Activated CD4-positive, alpha-beta T cell treated with anti-CD3 and anti-CD28 coated beads for 4 hours (primary cell): Measurements from ENCODE around the gene CHMP4A.
A peak's percentile ranks its signal among the peaks of the same experiment; 100 is the strongest.
"Not testable (repeated sequence)": the region's sequence is repeated elsewhere in the genome, so short reads cannot be mapped to it uniquely, and the experiment has no call there.

ENCODE experiments used
- DNase-seq, 2 donors: peaks; one replicate each; pipeline ENCODE4 v3.0.0-alpha.2; 2020

CHMP4A gene

DNA sequence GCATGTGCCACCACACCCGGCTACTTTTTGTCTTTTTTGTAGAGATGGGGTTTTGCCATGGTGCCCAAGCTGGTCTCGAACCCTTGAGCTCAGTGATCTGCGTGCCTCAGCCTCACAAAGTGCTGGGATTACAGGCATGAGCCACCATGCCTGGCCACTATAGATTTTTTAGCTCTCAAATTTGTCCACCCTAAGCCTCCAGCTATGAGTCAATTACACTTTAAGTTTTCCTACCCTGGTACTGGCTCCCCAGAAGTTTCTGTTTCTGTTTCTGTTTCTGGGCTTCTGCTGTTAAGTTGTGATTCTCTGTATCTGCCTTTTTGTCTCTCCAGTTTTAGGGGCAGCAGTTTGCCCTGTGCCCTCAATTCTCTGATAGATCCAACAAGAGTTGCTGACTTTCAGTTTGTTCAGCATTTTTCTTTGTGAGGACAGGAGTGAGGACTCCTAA lies 33.5 kb upstream of the CHMP4A start:
- DNase-seq = peak in 1 of 2 donors; percentile 16

DNA sequence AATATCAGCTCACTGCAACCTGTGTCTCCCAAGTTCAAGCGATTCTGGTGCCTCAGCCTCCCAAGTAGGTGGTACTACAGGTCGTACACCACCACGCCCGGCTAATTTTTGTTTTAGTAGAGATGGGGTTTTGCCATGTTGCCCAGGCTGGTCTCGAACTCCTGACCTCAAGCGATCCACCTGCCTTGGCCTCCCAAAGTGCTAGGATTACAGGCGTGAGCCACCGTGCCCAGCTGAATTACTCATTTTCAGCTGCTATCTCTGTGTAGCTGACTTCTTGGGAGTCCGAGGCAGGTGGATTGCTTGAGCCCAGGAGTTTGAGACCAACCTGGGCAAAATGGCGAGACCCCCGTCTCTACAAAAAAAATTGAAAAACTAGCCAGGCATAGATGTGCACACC lies 32.1 kb upstream of the CHMP4A start:
- DNase-seq = not testable (repeated sequence)

DNA sequence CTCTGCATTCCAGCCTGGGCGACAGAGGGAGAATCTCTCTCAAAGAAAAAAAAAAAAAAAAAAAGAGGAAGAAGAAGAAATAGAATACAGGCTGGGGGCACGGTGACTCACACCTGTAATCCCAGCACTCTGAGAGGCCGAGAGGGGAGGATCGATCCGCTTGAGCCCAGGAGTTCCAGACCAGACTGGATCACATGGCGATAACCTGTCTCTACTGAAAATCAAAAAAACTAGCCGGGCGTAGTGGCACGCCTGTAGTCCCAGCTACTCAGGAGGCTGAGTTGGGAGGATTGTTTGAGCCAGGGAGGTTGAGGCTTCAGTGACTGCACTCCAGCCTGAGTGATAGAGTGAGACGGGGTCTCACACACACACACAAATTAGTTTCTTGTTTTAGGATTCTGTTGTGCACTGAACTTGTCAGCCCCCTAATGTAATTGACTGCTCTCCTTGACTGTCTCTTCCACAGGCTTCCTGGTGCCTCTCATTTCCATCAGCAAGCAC lies 30.1 kb upstream of the CHMP4A start:
- DNase-seq = peak in 1 of 2 donors; percentile 17

DNA sequence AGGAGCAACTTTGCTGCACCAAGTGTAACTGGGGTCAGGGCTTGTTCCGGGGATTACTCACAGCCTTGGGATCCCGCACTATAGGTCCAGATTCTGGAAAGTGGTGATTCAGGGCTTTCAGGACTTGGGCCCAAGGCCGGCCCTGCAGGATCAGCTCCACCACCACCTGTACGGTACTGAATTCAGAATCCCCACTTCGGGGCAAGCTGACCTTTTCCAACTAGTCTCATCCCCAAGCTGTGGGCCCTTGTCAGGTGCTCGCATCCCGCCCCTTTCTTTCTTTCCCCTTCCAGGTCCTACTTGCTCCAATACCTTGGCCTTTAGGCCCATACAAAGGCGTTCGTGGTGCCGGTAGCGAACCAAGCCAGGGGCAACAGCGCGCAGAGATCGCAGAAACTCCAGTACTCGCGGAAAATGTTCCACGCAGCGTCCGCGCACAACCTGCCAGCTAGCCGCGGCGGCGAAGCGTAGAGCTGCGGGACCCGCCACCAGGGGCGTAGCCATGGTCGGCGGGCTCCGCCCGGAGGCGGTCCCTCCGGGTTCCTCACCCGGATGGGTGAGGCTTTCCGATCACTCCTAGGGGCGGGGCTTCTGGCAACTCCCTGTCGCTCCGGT lies 28.6 kb upstream of the CHMP4A start:
- peak; percentile 94 to 97 for DNase-seq

DNA sequence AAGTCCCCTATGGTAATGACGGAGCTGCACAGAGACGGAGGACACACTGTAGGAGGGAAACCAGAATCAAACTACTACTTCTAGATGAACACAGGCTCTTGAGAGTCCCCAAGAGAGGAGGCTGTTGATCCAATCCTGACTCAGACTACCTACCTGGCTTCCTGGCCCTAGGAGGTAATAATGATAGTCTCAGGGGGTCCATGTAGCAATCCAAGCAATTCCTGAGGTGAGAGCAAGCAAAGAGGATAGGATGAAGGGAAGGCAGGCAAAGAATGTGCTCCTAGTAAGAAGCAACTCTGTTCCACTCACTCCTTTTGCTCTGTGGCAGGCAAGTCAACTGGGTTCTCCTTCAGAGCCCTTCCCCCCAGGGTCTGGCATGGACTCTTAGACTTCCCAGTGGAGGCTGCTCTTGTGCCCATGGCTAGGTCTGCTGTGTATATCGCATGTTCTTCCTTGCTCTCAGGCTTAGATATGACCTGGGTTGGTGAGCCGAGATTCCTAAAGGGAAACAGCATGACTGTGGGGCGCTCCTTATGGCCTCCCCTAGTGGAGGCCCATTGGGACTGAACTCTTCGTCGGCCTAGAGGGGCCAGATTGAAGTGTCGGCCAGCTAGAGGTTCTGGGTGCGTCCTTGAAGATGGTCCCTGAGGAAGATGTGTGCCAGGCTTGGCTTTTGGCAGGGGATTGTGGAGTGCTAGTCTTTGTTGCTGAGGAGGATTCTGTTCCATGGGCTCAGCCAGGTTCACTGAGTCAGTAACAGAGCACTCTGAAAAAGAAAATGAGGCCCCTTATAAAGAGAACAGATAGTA lies 27.0 kb upstream of the CHMP4A start:
- no peak for DNase-seq

DNA sequence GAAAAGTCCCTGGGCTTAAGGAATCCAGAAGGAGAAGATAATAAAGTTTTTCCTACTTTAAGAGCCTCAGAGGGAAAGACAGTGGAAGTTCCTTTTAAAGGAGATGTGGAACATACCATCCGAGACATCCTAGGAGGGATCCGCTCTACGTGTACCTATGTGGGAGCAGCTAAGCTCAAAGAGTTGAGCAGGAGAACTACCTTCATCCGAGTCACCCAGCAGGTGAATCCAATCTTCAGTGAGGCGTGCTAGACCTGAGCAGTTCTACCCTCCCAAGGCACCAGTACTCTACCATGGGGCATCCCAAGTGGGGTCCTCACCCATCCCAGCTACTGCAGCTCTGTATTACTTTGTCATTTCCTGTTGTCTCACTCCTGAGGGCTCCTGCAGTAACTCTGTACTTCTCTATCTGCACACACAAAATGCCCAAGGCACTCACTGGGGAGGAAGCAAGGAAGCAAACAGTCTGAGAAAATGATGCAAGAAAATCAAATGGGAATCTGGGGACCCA lies 25.3 kb upstream of the CHMP4A start:
- no peak for DNase-seq

DNA sequence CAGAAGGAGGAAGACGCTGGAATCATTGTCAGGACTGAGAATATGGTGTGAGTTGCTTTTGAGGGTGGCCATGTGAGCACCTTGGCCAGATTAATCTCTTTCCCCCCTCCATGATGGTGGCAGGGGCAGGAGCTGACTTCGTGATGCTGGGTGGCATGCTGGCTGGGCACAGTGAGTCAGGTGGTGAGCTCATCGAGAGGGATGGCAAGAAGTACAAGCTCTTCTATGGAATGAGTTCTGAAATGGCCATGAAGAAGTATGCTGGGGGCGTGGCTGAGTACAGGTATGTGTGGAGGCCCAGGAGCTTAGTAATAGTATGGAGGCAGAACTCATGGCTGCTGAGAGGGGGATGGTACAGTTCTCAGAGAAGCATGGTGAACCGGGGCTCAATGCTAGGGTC lies 24.8 kb upstream of the CHMP4A start:
- peak; percentile 44 to 49 for DNase-seq

DNA sequence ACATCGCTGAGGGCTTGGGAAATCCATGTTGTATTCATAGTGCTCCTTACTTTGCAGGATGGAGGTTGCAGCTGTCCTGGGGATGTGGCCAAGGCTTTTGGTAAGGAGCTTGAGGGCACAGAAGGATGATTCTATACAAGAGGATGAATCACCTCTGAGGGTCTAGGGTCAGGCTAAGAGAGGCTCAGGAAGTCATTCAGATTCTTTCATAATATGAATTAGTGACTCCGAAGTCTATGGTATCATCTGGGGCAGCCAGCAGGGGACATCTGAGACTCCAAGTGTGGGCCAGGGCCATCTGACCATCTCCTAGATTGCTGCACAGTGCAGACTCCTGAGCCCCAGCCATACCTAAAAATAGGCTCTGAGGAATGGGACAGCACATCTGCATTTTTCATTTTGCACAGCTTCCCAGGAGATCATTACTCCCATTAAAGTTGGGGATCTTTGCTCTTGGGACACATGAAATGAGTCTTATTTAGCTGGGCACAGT lies 24.2 kb upstream of the CHMP4A start:
- DNase-seq = no peak

DNA sequence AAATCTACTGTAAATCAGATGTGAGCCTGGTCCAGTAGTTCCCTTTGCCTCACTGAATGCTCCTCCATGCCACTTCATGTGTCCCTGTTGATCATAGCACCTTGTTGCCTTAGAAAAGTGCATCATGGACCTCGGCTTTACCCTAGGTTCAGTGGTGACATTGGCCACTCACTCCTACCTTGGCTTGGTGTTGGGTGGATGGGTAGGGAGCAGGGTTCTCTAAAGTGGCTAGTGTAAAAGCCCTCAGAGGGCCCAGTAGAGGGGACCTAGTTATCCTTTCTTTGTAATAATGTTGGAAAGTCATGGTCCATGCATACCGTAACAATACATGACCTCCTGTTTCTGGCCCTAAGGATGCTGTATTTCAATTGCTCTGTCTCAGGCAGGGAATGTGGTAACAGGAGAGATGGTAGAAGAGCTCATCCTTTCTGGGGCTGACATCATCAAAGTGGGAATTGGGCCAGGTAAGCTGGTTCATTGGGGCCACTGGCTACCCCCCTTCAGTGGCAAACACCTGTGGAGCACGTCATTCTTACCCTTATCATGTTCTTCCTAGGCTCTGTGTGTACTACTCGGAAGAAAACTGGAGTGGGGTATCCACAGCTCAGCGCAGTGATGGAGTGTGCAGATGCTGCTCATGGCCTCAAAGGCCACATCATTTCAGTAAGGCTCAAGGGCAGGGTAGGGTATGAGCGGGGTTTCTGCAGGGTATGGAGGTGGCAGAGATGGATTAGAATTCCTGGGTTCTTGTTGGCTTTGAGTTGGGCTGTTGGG lies 23.6 kb upstream of the CHMP4A start:
- no peak for DNase-seq

DNA sequence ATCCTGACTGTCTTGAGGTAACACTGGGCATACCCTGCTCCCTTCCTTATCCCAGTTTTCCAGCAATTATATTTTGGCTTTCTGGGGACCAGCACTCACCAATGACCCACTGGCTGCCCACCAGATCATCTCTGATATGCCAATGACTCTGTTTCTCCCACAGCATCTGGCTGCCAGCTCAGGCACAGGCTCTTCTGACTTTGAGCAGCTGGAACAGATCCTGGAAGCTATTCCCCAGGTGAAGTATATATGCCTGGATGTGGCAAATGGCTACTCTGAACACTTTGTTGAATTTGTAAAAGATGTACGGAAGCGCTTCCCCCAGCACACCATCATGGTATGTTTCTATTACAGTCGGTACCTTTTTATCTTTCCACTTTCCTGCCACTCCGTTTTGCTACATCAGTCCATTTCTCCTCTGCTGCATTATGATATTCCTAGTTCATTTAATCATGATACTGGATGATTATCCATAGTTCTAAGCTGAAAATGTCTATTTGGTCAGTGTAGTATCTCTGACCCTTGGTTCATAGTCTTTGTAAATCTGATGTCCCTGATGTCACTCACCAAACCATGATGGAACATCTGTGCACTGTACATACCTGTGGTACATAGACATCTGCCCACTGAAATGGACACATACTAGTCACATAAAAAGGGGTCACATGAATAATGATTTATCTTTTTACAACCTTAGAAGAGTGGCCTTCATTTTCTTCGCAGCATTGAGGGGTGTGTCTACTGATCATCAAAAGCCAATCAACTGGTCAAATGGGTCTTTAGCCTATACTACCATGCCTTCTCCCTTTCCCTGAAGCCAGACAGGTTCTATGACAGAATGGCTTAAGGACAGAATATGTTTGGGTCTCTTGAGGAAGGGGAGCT lies 22.8 kb upstream of the CHMP4A start:
- no peak for DNase-seq

DNA sequence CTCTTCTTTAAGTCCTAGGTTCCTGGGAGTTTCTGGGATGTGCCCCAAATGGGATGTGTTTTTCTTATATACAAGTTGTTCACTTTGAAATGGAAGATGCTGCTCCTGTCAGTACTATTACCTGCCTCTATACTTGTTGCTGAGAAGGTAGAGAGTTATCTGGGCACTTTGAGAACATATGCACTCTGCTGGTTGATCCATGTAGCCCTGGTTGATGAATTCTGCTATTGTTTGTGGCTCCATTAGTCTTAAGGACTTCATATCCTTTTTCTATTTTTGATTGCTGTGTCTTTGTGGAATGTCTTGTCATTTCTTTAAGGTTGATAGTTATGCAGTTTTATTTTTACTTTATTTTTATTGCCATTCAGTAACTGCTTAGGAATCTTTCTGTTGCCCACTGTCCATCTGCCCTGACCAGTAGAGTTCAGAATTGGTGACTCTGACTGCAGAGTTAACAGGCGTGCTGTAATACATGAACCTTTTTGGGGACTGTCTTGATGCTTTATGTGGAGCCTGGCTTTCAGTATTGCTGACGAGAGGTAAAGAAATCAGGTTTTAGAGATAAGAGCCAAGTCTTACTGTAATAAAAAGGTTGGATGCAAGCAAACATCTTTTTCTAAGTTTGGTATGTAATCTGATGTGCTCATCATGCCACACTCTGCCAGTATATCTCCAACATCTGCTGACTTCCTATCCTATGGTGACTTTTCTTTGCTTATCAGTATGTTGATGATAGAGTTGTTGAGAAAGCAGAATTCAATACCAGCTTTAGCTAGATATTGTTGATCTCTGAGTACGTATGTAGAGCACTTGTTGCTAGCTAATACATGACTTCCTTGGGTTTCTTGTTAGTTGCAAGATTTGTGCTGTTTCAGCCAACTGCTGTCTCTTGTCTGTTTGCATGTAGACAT lies 21.1 kb upstream of the CHMP4A start:
- no peak for DNase-seq

DNA sequence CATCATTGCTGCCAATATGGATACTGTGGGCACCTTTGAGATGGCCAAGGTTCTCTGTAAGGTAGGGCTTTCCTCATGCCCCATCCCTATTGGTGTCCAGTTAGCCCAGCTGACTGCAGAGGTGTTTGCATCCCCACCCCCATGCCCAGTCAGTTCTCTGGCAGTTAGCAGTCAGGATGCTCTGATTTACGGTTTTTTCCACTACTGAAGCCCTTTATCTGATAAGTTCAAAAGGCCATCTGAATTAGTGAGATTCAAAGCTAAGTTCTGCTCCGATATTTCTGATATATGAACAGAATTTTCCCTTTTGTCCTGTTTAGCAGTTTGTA lies 20.2 kb upstream of the CHMP4A start:
- no peak for DNase-seq

DNA sequence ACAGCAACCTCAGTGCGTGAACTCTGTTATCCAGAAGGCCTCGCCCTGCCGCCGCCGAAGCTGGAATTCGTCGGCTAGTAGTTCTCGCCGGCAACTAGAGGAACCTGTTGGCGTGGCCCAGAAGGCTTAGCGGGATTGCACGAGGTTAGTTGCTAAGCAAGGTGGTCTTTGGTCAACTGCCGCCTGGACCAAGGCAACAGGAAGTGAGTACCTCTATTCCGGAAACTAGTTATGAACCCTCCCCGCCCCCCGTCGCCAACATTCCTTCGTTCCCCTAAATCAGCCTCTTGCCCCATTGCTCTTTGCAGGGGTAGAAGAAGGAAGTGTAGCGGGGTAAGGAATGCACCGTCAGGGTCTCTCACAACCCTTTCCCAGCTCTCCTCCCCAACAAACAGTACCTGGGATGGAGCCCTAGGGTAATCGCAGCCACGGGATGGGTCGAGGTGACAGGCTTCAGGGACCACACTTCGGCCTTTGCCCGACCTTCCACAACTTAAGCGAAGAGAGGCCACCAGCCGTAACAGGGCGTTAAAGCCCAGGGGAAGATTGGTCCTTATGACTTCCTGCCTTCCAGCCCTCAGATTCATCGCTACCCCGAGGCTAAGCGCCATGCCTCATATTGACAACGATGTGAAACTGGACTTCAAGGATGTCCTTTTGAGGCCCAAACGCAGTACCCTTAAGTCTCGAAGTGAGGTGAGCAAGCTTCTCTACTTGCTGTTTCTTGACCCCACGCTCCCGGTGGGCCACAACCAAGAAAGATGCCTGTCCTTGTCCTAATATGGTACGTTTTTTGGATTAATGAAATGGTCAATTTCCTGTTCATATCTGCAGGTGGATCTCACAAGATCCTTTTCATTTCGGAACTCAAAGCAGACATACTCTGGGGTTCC lies 19.6 kb upstream of the CHMP4A start, which contains the start of gene GMPR2:
GMPR2 (plus strand) TSS at position 285 of the 893 bp plus-strand sequence; CDS start at position 610, 325 bp downstream.
- DNase-seq = no peak

DNA sequence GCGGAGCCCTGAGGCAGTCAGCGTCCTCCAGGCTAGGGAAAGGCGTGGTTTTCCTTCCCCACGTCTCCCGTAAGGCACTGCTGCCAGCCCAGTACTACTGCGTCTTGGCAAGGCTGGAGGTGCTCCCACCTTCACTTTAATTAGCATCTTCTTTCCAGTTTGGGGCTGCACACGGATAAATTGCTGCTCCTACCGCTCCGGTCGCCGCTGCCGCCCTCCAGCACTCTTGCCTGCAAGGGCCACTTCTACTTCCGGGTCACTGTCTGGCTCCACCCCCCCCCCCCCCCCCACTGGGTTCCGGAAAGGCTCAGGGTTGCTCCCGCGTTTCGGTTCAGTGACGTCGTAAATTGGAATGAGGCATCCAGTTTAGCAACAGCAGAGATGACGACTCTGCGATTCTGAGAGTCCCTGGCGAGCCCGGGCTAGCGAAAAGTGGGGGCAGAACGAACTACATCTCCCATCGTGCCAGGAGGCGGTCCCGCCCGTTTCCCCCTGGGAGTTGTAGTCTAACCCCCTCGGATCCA lies 18.9 kb upstream of the CHMP4A start, which contains the start of gene NEDD8:
NEDD8 (minus strand) TSS at position 247 of the 524 bp plus-strand sequence; CDS start at position 147, 100 bp downstream.
- peak; percentile 85 to 89 for DNase-seq

DNA sequence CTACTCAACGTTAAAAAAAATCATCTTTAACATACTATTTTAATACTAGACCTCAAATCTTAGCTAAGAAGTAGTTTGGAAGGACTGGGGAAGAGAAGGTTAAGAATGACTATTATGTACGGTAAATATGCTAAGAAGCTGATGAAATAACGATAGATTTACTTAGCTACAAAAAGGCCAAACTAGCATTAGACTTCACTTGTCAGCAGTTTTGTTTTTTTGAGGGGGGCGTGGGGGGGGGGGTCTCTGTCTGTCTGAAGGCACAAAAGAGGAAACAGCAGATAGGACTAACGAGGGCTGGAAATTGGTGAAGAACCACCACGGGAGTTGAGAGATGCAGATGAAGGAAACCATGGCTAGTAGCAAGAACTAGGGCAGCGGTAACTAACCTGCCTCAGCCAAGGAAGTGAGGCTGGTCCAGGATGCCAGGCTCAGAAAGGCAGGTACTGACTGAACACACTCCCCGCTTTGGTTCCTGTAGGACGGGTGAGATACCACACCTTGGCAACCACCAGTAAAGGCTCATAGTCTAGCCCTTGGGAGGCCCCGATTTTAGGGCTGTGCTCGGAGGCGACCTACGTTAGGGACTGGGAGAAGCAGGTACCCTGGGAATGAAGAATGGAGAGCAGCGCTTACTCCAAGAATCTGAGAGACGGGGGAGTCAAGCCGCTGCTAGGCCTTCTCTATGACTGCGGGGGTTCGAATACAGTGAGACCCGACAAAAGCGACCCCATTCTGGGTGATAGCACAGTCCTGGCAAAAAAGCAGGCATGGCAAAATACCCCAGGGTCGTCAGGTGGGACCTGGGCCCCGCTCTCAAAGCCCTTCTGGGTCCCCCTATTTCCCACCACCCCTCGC lies 18.2 kb upstream of the CHMP4A start:
- DNase-seq = no peak

DNA sequence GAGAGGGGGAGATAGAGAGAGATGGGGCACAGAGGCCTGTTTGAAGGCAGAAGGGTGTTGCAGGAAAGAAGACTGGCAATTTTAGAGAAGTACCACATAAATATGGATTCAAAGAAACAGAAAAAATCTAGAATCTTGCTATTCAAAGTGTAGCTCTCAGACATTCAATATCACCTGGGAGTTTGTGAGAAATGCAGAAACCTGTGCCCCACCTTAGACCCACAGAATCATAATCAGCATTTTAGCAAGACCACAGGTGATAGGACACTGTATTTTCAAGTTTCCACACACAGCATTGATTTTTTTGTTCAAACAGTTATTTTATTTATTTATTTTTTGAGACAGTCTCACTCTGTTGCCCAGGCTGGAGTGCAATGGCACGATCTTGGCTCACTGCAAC lies 15.6 kb upstream of the CHMP4A start:
- DNase-seq = no peak

DNA sequence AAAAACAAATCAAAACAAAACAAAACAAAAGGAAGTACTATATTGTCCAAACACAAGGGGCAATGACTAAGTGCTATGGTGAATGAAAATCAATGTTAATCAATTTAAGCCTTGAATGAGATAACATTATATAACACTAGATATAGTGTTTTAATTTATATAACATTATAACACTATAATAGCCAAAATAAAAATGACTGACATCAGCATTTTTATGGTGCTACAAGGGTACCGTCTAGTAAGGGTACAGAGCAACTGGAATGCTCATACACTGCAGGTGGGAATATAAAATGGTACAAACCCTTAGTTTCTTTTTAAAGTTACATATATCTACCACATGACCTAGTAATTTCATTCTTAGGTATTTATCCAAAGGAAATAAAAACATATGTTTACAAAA lies 13.2 kb upstream of the CHMP4A start:
- no peak for DNase-seq

DNA sequence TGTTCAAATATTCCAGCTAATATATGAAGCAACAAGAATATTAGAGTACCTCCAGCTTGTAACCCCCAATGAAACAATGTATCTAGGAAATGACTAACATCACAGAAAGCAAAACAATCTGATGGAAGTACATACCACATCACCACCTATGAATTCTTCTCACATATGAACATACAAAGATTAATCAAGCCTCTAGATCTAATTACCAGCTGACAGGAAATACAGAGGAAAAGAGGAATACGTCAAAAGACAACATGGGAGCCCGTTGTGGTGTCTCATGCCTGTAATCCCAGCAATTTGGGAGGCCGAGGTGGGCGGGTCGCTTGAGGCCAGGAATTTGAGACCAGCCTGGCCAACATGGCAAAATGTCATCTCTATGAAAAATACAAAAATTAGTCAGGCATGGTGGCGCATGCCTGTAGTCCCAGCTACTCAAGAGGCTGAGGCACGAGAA lies 11.4 kb upstream of the CHMP4A start:
- no peak for DNase-seq
